ENCODE data around the gene ARL5C.

ARL5C gene

GRCh38 chr17:39205112-39205526 is 39.2 kb upstream of the ARL5C start:
- Histone ChIP-seq H3K9me3 (ENCODE audit: insufficient read depth, low read depth, low read length) (peaks cover 2% of the 10 kb centered on the region), H3K4me2 (ENCODE audit: low read length) (no peak overlapping the region), H3K4me3 (ENCODE audit: low read depth, low read length) (no peak overlapping the region), H4K12ac (ENCODE audit: low read depth, low read length) (no peak overlapping the region), H3K36me3 (ENCODE audit: control insufficient read depth in 1 of 2, insufficient read depth in 2 of 2, low read length in 2 of 2) (peaks cover 31 to 41% of the 10 kb centered on the region in 2 experiments), H3K14ac (ENCODE audit: low read length) (no peak overlapping the region), H3K27ac (ENCODE audit: low read depth, low read length) (no peak overlapping the region), H2AK5ac (ENCODE audit: low read length) (no peak overlapping the region), H4K8ac (ENCODE audit: low read depth, low read length) (no peak overlapping the region), H3K4me1 (ENCODE audit: control insufficient read depth in 1 of 2, insufficient read depth in 2 of 2, low read length in 2 of 2) (peaks cover 4 to 7% of the 10 kb centered on the region in 2 experiments), H3K23ac (ENCODE audit: low read length) (no peak overlapping the region), H2AFZ (ENCODE audit: insufficient read depth, low read length, poor library complexity) (no peak overlapping the region), H3K18ac (ENCODE audit: low read length) (no peak overlapping the region), H3K27me3 (ENCODE audit: insufficient read depth, low read length) (peaks cover 13% of the 10 kb centered on the region), H3K79me2 (ENCODE audit: control insufficient read depth, insufficient read depth, low read length, poor library complexity) (peaks cover 7% of the 10 kb centered on the region), H4K91ac (ENCODE audit: low read depth, low read length) (no peak overlapping the region), H2BK12ac (ENCODE audit: low read length) (no peak overlapping the region), H2BK5ac (ENCODE audit: low read depth, low read length, poor library complexity) (no peak overlapping the region), H3K4ac (ENCODE audit: low read depth, low read length) (no peak overlapping the region), H3K79me1 (ENCODE audit: low read length) (peaks cover 5% of the 10 kb centered on the region), H2BK120ac (ENCODE audit: insufficient read depth, low read length, poor library complexity) (no peak overlapping the region), H3K9ac (ENCODE audit: low read length) (no peak overlapping the region)
- no CpG with 5 or more reads among the region's 3 CpGs for WGBS (ENCODE audit: extremely low coverage, insufficient coverage, insufficient read length)
- DNase-seq: no peak

- no peak overlapping the region for H2BK120ac ChIP-seq (ENCODE audit: insufficient read depth, low read length, poor library complexity)
- H4K91ac ChIP-seq (ENCODE audit: low read depth, low read length): no peak overlapping the region
- no peak overlapping the region for H3K9ac ChIP-seq (ENCODE audit: low read length)
- H3K79me2 ChIP-seq (ENCODE audit: control insufficient read depth, insufficient read depth, low read length, poor library complexity): peaks cover 9% of the 10 kb centered on the region
- H2AK5ac ChIP-seq (ENCODE audit: low read length): no peak overlapping the region
- no peak overlapping the region for H3K18ac ChIP-seq (ENCODE audit: low read length)
- H2BK12ac ChIP-seq (ENCODE audit: low read length): no peak overlapping the region
- no peak overlapping the region for H2AFZ ChIP-seq (ENCODE audit: insufficient read depth, low read length, poor library complexity)
- no peak overlapping the region for H3K4me3 ChIP-seq (ENCODE audit: low read depth, low read length)
- peaks cover 7% of the 10 kb centered on the region for H3K79me1 ChIP-seq (ENCODE audit: low read length)
- no peak overlapping the region for H3K27ac ChIP-seq (ENCODE audit: low read depth, low read length)
- H3K4me1 ChIP-seq (ENCODE audit: control insufficient read depth in 1 of 2, insufficient read depth in 2 of 2, low read length in 2 of 2): peaks cover 4 to 7% of the 10 kb centered on the region in 2 experiments
- H3K14ac ChIP-seq (ENCODE audit: low read length): no peak overlapping the region
- H3K36me3 ChIP-seq (ENCODE audit: control insufficient read depth in 1 of 2, insufficient read depth in 2 of 2, low read length in 2 of 2): peaks cover 31 to 41% of the 10 kb centered on the region in 2 experiments
- H3K23ac ChIP-seq (ENCODE audit: low read length): no peak overlapping the region
- no peak overlapping the region for H2BK5ac ChIP-seq (ENCODE audit: low read depth, low read length, poor library complexity)
- no peak overlapping the region for H4K12ac ChIP-seq (ENCODE audit: low read depth, low read length)
- no peak overlapping the region for H4K8ac ChIP-seq (ENCODE audit: low read depth, low read length)
- DNase-seq: no peak
- no peak overlapping the region for H3K4me2 ChIP-seq (ENCODE audit: low read length)
- peaks cover 2% of the 10 kb centered on the region for H3K9me3 ChIP-seq (ENCODE audit: insufficient read depth, low read depth, low read length)
- no CpG with 5 or more reads among the region's 8 CpGs for WGBS (ENCODE audit: extremely low coverage, insufficient coverage, insufficient read length)
- H3K4ac ChIP-seq (ENCODE audit: low read depth, low read length): no peak overlapping the region
- H3K27me3 ChIP-seq (ENCODE audit: insufficient read depth, low read length): peaks cover 4% of the 10 kb centered on the region
These were observed 38.3 kb upstream of the ARL5C start for GRCh38 chr17:39204245-39204644.

- no peak for DNase-seq
- H3K79me2 ChIP-seq (ENCODE audit: control insufficient read depth, insufficient read depth, low read length, poor library complexity): peaks cover 9% of the 10 kb centered on the region
- no CpG with 5 or more reads among the region's 11 CpGs for WGBS (ENCODE audit: extremely low coverage, insufficient coverage, insufficient read length)
These were observed 35.1 kb upstream of the ARL5C start for GRCh38 chr17:39200957-39201510.

GRCh38 chr17:39200070-39200879 is 34.3 kb upstream of the ARL5C start, which contains the start of gene RPL19:
Gene RPL19, plus strand, starts transcription at chr17:39200283. Its CDS starts 62 bp downstream, at chr17:39200345.
- Histone ChIP-seq H4K8ac (ENCODE audit: low read depth, low read length) (peak within 1 kb of the TSS; percentile 93), H3K79me2 (ENCODE audit: control insufficient read depth, insufficient read depth, low read length, poor library complexity) (peaks cover 9% of the 10 kb centered on the region), H2AFZ (ENCODE audit: insufficient read depth, low read length, poor library complexity) (peak within 1 kb of the TSS; percentile 78), H3K18ac (ENCODE audit: low read length) (peak within 1 kb of the TSS; percentile 92), H4K91ac (ENCODE audit: low read depth, low read length) (peak within 1 kb of the TSS; percentile 85), H3K4me2 (ENCODE audit: low read length) (peak within 1 kb of the TSS; percentile 89), H4K12ac (ENCODE audit: low read depth, low read length) (peak within 1 kb of the TSS; percentile 88), H3K79me1 (ENCODE audit: low read length) (peaks cover 7% of the 10 kb centered on the region), H3K9ac (ENCODE audit: low read length) (peak within 1 kb of the TSS; percentile 100), H3K23ac (ENCODE audit: low read length) (no peak within 1 kb of the TSS), H2BK5ac (ENCODE audit: low read depth, low read length, poor library complexity) (peak within 1 kb of the TSS; percentile 89), H2BK12ac (ENCODE audit: low read length) (no peak within 1 kb of the TSS), H3K4me1 (ENCODE audit: control insufficient read depth in 1 of 2, insufficient read depth in 2 of 2, low read length in 2 of 2) (peaks cover 12 to 17% of the 10 kb centered on the region in 2 experiments), H3K27ac (ENCODE audit: low read depth, low read length) (peak within 1 kb of the TSS; percentile 80), H3K36me3 (ENCODE audit: control insufficient read depth in 1 of 2, insufficient read depth in 2 of 2, low read length in 2 of 2) (peaks cover 31 to 41% of the 10 kb centered on the region in 2 experiments), H3K9me3 (ENCODE audit: insufficient read depth, low read depth, low read length) (no peaks in the 10 kb centered on the region), H3K27me3 (ENCODE audit: insufficient read depth, low read length) (no peaks in the 10 kb centered on the region), H2BK120ac (ENCODE audit: insufficient read depth, low read length, poor library complexity) (peak within 1 kb of the TSS; percentile 78), H2AK5ac (ENCODE audit: low read length) (peak within 1 kb of the TSS; percentile 80), H3K4ac (ENCODE audit: low read depth, low read length) (peak within 1 kb of the TSS; percentile 98), H3K4me3 (ENCODE audit: low read depth, low read length) (peak within 1 kb of the TSS; percentile 96), H3K14ac (ENCODE audit: low read length) (peak within 1 kb of the TSS; percentile 97)
- WGBS (ENCODE audit: extremely low coverage, insufficient coverage, insufficient read length): no CpG with 5 or more reads among the region's 52 CpGs
- DNase-seq: peak; percentile 40 to 50

More at GRCh38 chr17:39200957-39201510, 35.1 kb upstream of the ARL5C start:
- no peak overlapping the region for H3K23ac ChIP-seq (ENCODE audit: low read length)
- peak overlapping the region; percentile 59 for H3K4me3 ChIP-seq (ENCODE audit: low read depth, low read length)
- peaks cover 12 to 17% of the 10 kb centered on the region in 2 experiments for H3K4me1 ChIP-seq (ENCODE audit: control insufficient read depth in 1 of 2, insufficient read depth in 2 of 2, low read length in 2 of 2)
- H4K12ac ChIP-seq (ENCODE audit: low read depth, low read length): peak overlapping the region; percentile 41
- peak overlapping the region; percentile 89 for H3K4me2 ChIP-seq (ENCODE audit: low read length)
- no peak overlapping the region for H2AK5ac ChIP-seq (ENCODE audit: low read length)
- no peaks in the 10 kb centered on the region for H3K27me3 ChIP-seq (ENCODE audit: insufficient read depth, low read length)
- no peak overlapping the region for H2AFZ ChIP-seq (ENCODE audit: insufficient read depth, low read length, poor library complexity)
- H4K8ac ChIP-seq (ENCODE audit: low read depth, low read length): peak overlapping the region; percentile 47
- no peak overlapping the region for H3K18ac ChIP-seq (ENCODE audit: low read length)
- H4K91ac ChIP-seq (ENCODE audit: low read depth, low read length): no peak overlapping the region
- peak overlapping the region; percentile 41 for H3K4ac ChIP-seq (ENCODE audit: low read depth, low read length)
- no peak overlapping the region for H2BK120ac ChIP-seq (ENCODE audit: insufficient read depth, low read length, poor library complexity)
- peaks cover 7% of the 10 kb centered on the region for H3K79me1 ChIP-seq (ENCODE audit: low read length)
- H3K9me3 ChIP-seq (ENCODE audit: insufficient read depth, low read depth, low read length): no peaks in the 10 kb centered on the region
- no peak overlapping the region for H2BK12ac ChIP-seq (ENCODE audit: low read length)
- H3K27ac ChIP-seq (ENCODE audit: low read depth, low read length): peak overlapping the region; percentile 80
- H2BK5ac ChIP-seq (ENCODE audit: low read depth, low read length, poor library complexity): no peak overlapping the region
- H3K14ac ChIP-seq (ENCODE audit: low read length): no peak overlapping the region
- peak overlapping the region; percentile 100 for H3K9ac ChIP-seq (ENCODE audit: low read length)
- H3K36me3 ChIP-seq (ENCODE audit: control insufficient read depth in 1 of 2, insufficient read depth in 2 of 2, low read length in 2 of 2): peaks cover 31 to 41% of the 10 kb centered on the region in 2 experiments
